Retinal pigment epithelial cell (primary cell): ENCODE data around the gene CCNJL.

ENCODE experiments used
- DNase-seq: peaks from one replicate; pipeline ENCODE4 v3.0.0-alpha.2; 2010; ENCODE audit warnings: low read depth
- H3K4me3 ChIP-seq: 2 replicates; pipeline ENCODE4 v1.5.1; 2011; ENCODE audit warnings: mild to moderate bottlenecking, low read length, control low read depth, moderate library complexity
- TF ChIP-seq, protein P1 (sequence below): conservative IDR thresholded peaks from 2 replicates; pipeline ENCODE4 v1.5.1; 2011; ENCODE audit warnings: low read depth, low read length, control low read depth, inconsistent platforms

CCNJL gene

DNA sequence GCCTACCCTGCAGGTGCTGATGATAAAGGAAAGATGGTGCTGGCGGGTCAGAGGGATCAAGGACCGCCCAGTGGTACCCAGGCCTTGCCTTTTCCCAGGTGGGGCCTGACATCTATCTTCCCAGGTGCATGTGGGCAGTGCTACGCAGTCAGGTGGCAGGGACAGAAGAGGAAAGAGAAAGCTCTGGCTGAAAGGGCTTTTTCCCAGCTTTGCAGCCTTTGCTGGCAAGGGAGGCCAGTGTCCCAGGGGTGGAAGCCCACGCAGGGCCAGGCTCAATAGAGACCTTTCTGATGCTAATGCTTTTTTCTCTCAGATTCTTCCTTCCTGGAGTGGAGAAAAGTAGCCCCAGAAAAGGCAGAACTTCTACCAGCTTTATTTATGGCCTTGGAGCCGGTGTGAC lies 46.3 kb downstream of the CCNJL start:
- no peak for DNase-seq
- TF ChIP-seq, protein P1, sequence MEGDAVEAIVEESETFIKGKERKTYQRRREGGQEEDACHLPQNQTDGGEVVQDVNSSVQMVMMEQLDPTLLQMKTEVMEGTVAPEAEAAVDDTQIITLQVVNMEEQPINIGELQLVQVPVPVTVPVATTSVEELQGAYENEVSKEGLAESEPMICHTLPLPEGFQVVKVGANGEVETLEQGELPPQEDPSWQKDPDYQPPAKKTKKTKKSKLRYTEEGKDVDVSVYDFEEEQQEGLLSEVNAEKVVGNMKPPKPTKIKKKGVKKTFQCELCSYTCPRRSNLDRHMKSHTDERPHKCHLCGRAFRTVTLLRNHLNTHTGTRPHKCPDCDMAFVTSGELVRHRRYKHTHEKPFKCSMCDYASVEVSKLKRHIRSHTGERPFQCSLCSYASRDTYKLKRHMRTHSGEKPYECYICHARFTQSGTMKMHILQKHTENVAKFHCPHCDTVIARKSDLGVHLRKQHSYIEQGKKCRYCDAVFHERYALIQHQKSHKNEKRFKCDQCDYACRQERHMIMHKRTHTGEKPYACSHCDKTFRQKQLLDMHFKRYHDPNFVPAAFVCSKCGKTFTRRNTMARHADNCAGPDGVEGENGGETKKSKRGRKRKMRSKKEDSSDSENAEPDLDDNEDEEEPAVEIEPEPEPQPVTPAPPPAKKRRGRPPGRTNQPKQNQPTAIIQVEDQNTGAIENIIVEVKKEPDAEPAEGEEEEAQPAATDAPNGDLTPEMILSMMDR, result no peak
- H3K4me3 ChIP-seq, result no peak overlapping the region

DNA sequence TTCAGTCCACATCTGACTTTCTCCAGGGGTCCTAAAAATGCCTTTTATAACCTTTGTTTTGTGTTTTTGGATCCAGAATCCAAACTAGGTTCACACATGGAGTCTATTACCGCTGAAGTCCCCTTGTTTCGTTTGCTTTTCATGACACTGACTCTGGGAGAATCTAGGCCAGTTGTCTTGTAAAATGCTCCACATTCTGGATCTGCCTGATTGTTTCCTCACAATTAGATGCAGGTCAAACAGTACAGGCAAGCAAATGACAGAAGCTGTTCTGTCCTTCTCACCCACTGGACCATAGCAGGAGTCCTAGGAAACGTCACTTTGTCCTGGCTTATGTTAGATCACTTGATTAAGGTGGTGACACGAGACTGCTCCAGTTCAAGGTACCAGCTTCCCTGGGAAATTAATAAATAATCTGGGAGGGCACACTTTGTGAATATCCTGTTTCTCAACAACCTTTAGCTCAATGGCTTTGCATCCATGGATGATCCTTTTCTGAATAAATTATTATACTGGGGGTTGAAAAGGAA lies 49.0 kb downstream of the CCNJL start:
- DNase-seq, result no peak
- no peak overlapping the region for H3K4me3 ChIP-seq
- TF ChIP-seq, protein P1, result no peak

DNA sequence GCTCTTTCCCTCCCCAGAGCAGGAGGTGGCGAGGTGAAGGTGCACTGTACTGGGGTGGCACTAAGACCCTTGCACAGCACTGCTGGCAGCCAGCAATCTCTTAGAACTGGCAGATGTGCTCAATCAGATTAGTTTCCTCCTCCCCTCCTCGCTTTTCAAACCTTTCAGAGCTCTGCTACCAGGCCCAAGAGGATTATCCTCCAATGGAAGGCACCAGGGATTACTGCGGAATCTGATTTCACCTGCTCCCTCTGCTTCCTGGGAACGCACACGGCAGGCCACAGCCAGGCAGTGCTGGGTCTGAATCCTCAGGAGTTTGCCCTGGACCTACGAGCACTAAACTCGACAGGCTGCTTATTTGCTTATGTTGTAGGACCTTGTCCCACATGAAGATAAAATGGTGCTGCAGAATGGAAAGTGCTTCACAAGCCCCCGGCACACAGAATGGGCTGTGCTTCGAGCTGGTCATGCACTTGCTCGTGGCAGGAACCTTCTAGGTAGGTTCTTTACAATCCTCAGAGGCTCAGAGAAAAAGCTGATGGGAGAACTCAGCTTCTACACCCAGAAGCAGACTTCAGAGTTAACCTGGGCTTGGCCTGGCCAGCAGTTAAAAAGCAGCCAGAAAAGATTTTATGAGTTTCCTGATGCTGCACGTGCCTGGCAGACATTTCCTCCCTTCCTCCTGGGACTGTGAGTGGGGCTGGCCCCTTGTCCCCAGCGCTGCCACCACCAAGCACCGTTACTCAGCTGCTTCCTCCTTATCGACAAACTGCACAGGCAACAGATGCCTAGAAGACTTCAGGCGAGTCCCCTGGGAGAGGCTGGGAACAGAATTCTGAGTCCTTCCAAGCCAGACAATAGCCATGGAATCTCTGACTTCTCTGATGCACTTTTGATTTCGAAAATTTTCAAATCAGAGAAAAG lies 50.0 kb downstream of the CCNJL start:
- TF ChIP-seq, protein P1, result peak; percentile 17
- peak; percentile 73 for DNase-seq

DNA sequence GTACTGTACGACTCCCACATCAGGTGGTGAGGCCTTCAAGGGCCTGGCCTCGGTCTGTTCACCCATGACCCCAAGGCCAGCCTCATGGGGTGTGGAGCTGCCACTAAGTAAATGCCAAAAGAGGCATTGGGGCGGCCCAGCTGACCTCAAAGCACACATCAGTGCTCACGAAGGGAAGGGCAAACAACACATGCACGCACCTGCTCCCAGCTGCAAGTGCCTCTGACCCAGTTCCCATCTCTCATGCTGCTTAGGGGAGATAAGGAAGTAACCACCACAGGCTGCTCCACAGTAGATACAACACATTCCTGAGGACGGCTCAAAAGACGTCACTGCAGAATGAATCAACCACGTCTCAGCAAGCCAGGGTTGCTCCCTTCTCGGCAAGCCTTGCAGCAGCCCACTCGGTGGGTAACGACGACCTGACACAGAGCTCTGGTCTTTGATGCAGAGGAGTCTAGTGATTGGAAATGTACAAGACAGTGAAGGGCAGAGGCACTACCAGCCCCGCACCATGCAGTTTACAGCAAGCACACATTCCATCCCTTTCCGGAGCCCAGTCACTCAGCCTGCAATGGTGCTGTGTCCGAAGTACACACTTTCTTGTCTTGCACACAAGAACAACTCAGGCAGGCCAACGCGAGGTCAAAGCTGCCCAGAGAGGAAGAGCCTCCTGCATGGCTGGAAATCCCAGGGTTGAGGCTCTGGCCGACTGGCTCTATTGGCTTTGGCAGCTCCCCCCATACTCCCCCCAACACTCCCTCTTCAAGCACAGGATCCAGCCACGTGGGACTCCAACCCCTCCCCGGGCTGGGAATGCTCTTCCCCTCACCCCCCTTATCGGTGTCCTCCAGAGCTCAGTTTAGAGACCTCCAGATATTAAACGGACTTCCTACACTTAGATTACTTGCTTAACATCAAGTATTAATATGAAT lies 51.2 kb downstream of the CCNJL start:
- TF ChIP-seq, protein P1, result no peak
- no peak overlapping the region for H3K4me3 ChIP-seq
- DNase-seq, result peak; percentile 63

More for the DNA sequence above, 50.0 kb downstream of the CCNJL start:
- H3K4me3 ChIP-seq, result no peak overlapping the region

DNA sequence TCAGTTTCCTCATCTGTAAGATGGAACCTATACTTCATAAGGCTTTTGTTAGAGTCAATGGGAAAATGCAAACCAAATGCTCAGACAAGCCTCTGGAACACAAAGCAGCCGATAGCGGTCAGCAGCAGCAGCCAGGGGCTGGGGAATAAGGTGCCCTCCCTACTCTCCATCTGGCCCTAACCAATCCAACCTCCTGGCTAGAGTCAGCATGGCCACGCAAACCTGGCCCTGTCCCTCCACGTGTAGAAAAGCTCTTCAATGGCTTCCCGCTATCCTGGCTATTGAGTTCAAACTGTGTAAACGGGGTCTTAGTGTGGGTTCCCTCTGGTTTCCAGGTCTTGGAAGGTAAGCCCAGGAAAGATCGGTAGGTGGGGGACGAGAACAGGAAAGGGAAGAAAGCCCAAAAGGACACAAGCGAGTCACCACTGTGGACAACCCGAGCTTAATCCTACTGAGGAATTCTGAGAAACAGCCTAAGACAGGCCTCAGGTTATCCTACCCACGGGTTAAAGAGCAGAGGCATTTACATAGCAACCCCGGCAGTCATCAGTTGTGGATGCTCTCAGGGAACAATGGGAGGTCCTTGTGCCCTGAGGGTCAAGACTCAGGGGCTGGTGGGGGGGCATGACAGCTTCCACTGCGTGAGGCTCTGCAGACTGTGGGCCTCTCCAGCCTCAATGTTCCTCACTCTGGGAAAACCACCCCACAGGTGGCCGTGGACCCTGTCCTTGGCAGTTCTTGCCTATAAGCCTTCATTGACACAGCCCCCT lies 52.2 kb downstream of the CCNJL start:
- peak; percentile 13 for DNase-seq
- TF ChIP-seq, protein P1, result no peak
- no peak overlapping the region for H3K4me3 ChIP-seq

DNA sequence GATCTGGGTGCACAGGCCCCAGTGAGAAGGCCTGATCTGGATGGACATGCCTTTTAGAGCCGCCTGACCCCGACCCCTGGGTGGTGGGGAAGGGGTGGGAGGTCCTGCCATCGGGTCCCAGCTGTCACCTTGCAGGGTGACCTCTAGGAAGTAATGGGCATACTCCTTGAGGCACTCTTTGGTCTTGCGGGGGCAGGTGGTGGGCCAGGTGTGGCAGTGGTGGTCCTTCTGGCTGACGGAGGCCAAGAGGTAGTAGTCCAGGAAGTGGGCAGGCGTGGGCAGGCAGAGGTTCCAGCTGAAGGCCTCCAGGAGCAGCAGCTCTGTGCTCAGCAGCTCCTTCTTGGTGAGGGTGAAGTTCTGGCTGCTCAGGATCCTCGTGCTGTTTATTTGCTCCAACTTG lies 53.0 kb downstream of the CCNJL start:
- TF ChIP-seq, protein P1, result no peak
- H3K4me3 ChIP-seq, result no peak overlapping the region
- DNase-seq, result no peak
